Ascending aorta (tissue), 2 donors: Measurements from ENCODE around the gene HNRNPA3. TPM values are rescaled to one million over a fixed set of nuclear protein-coding genes. Genes with fewer than 3 reads are reported as not detected.
A peak's percentile ranks its signal among the peaks of the same experiment; 100 is the strongest.
"Not testable (repeated sequence)": the region's sequence is repeated elsewhere in the genome, so short reads cannot be mapped to it uniquely, and the experiment has no call there.

Experiments used
- DNase-seq, 2 donors: peaks; one replicate each; pipeline ENCODE4 v3.0.0-alpha.2; 2019; ENCODE audit warnings: low spot score in 2 of 2
- H3K27ac ChIP-seq, 2 donors: fragments of 200-600 bp; sonication (generic); one replicate each; pipeline ENCODE4 v1.5.1; 2016 to 2017; ENCODE audit warnings: mild to moderate bottlenecking in 1 of 2
- H3K27me3 ChIP-seq: fragments of 200-600 bp; sonication (generic); one replicate; pipeline ENCODE4 v1.5.1; 2017
- H3K36me3 ChIP-seq, 2 donors: fragments of 200-600 bp; sonication (generic); one replicate each; pipeline ENCODE4 v1.5.1; 2016
- H3K4me1 ChIP-seq, 2 donors: fragments of 200-600 bp; sonication (generic); one replicate each; pipeline ENCODE4 v1.5.1; 2016 to 2017; ENCODE audit warnings: mild to moderate bottlenecking in 1 of 2
- H3K4me3 ChIP-seq, 2 donors: fragments of 200-600 bp; sonication (generic); one replicate each; pipeline ENCODE4 v1.5.1; 2016 to 2017; ENCODE audit warnings: mild to moderate bottlenecking in 1 of 2
- H3K9me3 ChIP-seq, 2 donors: fragments of 200-600 bp; sonication (generic); one replicate each; pipeline ENCODE4 v1.5.1; 2016
- intact Hi-C: fragments of 100-400 bp; cut with DNase I; formaldehyde crosslinking; loops from one replicate; pipeline ENCODE4 v1.15.1; 2023
- total RNA-seq: library from RNA; depleted of rRNA; stranded (reverse); fragments of >200 nt; gene quantifications from one replicate; pipeline ENCODE4 v1.1.0, GENCODE V29; 2016
- TF ChIP-seq, protein P1 (sequence below), 3 experiments: fragments of 200-600 bp in 2 of 3; fragments of 450-650 bp in 1 of 3; sonication (generic) in 2 of 3; IDR thresholded peaks; one replicate each; pipeline ENCODE4 v1.5.1; 2016 to 2019; ENCODE audit warnings: antibody characterized with exemption in 3 of 3, mild to moderate bottlenecking in 1 of 3, moderate library complexity in 1 of 3

Gene HNRNPA3
- total RNA-seq, 1 donor from 2014 or later: 32.9 TPM

DNA sequence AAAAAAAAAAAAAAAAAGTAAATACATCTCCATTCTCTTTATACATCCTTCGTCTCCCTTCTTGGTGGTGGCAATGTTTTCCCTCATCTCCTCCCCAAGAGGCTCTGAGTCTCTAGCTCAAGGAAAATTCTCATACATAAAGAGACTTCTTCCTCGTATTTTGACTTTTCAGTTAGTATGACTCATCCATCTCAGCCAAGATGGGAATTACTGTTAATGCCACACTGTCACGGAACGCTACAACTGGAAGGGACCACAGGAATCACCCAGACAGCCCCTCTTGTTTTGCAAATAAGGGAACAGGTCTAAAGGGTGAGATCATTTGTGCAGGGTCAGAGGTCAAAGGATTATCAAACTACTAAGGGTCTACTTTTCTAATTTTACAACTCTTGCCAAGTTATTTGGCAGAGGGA is 32.4 kb downstream of the HNRNPA3 start:
- intact Hi-C loops: no loop called here
- no peaks in the 10 kb centered on the region for H3K9me3 ChIP-seq
- no peaks in the 10 kb centered on the region for H3K27me3 ChIP-seq
- TF ChIP-seq, protein P1, sequence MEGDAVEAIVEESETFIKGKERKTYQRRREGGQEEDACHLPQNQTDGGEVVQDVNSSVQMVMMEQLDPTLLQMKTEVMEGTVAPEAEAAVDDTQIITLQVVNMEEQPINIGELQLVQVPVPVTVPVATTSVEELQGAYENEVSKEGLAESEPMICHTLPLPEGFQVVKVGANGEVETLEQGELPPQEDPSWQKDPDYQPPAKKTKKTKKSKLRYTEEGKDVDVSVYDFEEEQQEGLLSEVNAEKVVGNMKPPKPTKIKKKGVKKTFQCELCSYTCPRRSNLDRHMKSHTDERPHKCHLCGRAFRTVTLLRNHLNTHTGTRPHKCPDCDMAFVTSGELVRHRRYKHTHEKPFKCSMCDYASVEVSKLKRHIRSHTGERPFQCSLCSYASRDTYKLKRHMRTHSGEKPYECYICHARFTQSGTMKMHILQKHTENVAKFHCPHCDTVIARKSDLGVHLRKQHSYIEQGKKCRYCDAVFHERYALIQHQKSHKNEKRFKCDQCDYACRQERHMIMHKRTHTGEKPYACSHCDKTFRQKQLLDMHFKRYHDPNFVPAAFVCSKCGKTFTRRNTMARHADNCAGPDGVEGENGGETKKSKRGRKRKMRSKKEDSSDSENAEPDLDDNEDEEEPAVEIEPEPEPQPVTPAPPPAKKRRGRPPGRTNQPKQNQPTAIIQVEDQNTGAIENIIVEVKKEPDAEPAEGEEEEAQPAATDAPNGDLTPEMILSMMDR (IDR thresholded peaks at IDR 0.05): no peak
- peaks cover 0 to 4% of the 10 kb centered on the region in 2 donors for H3K36me3 ChIP-seq
- no peak for DNase-seq
- H3K27ac ChIP-seq: peak overlapping the region; percentile 90 to 94
- H3K4me3 ChIP-seq: no peak overlapping the region
- H3K4me1 ChIP-seq: peaks cover 20 to 81% of the 10 kb centered on the region in 2 donors

GRCh38 chr2:177246000-177246399 is 33.4 kb downstream of the HNRNPA3 start:
- TF ChIP-seq, protein P1 (IDR thresholded peaks at IDR 0.05): no peak
- Histone ChIP-seq H3K36me3 (peaks cover 0 to 4% of the 10 kb centered on the region in 2 donors), H3K9me3 (no peaks in the 10 kb centered on the region), H3K4me3 (no peak overlapping the region), H3K27ac (peak overlapping the region; percentile 90 to 94), H3K27me3 (no peaks in the 10 kb centered on the region), H3K4me1 (peaks cover 20 to 80% of the 10 kb centered on the region in 2 donors)
- intact Hi-C loops: no loop called here
- no peak for DNase-seq

DNA sequence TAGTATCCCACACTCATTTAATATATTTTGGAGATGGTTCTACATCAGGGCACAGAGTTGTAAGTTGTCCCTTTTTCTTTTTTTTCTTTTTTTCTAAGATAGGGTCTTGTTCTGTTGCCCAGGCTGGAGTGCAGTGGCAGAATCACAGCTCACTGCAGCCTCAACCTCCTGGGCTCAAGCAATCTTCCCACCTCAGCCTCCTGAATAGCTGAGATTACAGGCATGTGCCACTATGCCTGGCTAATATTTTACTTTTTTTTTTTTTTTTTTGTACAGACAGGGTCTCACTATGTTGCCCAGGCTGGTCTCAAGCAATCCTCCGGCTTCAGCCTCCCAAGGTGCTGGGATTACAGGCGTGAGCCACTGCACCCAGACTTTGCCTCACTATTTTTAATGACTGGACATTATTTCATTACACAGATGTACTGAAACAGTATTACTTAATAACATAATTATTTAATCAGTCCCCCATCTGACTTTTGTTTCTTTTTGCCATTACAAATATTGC is 34.0 kb downstream of the HNRNPA3 start:
- H3K27ac ChIP-seq: peak overlapping the region; percentile 90 to 94
- intact Hi-C loops, H3K36me3 ChIP-seq, H3K9me3 ChIP-seq, H3K27me3 ChIP-seq, H3K4me3 ChIP-seq, DNase-seq: not testable (repeated sequence)
- peaks cover 16 to 80% of the 10 kb centered on the region in 2 donors for H3K4me1 ChIP-seq

- intact Hi-C loops: no loop called here
- peak overlapping the region; percentile 4 to 55 for H3K27ac ChIP-seq
- DNase-seq: no peak
- H3K4me1 ChIP-seq: peaks cover 10 to 84% of the 10 kb centered on the region in 2 donors
- H3K9me3 ChIP-seq: no peaks in the 10 kb centered on the region
- H3K4me3 ChIP-seq: no peak overlapping the region
- no peaks in the 10 kb centered on the region for H3K27me3 ChIP-seq
- H3K36me3 ChIP-seq: peaks cover 0 to 4% of the 10 kb centered on the region in 2 donors
- TF ChIP-seq, protein P1 (IDR thresholded peaks at IDR 0.05): no peak
Observed at GRCh38 chr2:177247693-177248262, 35.2 kb downstream of the HNRNPA3 start.

DNA sequence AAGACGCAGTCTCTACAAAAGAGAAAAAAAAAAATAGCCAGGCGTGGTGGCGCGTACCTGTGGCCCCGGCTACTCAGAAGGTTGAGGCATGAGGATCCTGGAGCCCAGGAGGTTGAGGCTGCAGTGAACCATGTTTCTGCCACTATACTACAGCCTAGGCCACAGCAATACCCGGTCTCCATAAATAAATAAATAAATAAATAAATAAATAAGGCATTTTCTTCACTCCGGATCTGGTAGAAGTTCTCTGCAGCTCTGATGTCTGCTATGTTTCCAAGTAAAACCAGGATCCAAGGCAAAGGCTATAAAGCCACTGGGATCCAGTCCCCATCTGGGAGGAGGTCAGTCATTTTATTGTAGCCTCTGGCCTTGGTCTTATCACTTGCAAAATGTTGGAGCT is 36.4 kb downstream of the HNRNPA3 start:
- peaks cover 6 to 85% of the 10 kb centered on the region in 2 donors for H3K4me1 ChIP-seq
- TF ChIP-seq, protein P1 (IDR thresholded peaks at IDR 0.05): no peak
- DNase-seq: no peak
- H3K27me3 ChIP-seq: no peaks in the 10 kb centered on the region
- peak overlapping the region; percentile 4 to 55 for H3K27ac ChIP-seq
- H3K36me3 ChIP-seq: peaks cover 0 to 4% of the 10 kb centered on the region in 2 donors
- H3K9me3 ChIP-seq: no peaks in the 10 kb centered on the region
- intact Hi-C loops: no loop called here
- no peak overlapping the region for H3K4me3 ChIP-seq

- Histone ChIP-seq H3K4me1 (peaks cover 7 to 86% of the 10 kb centered on the region in 2 donors), H3K27ac (peak overlapping the region; percentile 72 to 81), H3K36me3 (peaks cover 0 to 4% of the 10 kb centered on the region in 2 donors), H3K9me3 (no peaks in the 10 kb centered on the region), H3K4me3 (no peak overlapping the region), H3K27me3 (no peaks in the 10 kb centered on the region)
- no peak for DNase-seq
- TF ChIP-seq, protein P1 (IDR thresholded peaks at IDR 0.05): no peak
- intact Hi-C loops: no loop called here
Observed at GRCh38 chr2:177250461-177250860, 37.9 kb downstream of the HNRNPA3 start.
